HUDEP-2 (cell line): ENCODE results near the gene MCM5.
"Not testable (repeated sequence)": the region's sequence is repeated elsewhere in the genome, so short reads cannot be mapped to it uniquely, and the experiment has no call there.

ENCODE experiments used
- DNase-seq, 76 experiments: peaks; one replicate each; lab custom pipeline; 2025; ENCODE audit not compliant: unreplicated experiment in 76 of 76; lab: John Stamatoyannopoulos, UW

MCM5 gene

DNA sequence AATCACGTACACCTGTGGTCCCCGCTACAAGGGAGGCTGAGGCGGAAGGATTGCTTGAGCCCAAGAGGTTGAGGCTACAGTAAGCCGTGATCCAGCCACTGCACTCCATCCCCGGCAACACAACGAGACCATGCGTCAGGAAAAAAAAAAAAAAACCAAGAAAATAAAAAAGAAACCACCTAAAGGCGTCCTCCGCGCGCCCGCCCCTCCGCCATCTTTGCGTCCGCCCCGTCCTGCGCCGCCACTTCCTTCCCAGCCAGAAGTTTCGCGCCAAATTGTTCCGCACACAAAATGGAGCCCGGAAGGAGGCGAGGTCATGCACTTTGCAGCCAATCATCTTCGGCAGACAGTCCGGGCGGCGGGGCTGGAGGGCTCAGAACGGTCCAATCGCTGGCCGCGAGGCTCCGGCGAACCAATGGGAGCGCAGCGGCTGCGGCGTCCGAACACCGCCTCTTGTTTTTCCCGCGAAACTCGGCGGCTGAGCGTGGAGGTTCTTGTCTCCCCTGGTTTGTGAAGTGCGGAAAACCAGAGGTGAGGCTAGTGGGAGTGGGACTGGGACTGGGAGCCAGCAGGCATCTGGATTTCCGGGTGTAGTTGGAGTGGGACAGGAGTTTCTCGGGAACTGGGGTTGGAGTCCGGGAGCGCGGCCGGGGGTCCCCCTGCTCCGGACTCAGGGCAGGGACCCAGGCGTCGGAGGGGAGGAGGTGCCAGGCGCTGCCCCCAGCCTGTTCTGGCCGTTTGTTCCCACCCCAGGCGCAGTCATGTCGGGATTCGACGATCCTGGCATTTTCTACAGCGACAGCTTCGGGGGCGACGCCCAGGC lies at the start of gene MCM5:
TSS of gene MCM5 (plus strand) at position 463 of the 823 bp plus-strand sequence. CDS start at position 762, 299 bp downstream.
- DNase-seq: peak in 75 of 76 experiments; percentile 63 to 98 (median 96)

DNA sequence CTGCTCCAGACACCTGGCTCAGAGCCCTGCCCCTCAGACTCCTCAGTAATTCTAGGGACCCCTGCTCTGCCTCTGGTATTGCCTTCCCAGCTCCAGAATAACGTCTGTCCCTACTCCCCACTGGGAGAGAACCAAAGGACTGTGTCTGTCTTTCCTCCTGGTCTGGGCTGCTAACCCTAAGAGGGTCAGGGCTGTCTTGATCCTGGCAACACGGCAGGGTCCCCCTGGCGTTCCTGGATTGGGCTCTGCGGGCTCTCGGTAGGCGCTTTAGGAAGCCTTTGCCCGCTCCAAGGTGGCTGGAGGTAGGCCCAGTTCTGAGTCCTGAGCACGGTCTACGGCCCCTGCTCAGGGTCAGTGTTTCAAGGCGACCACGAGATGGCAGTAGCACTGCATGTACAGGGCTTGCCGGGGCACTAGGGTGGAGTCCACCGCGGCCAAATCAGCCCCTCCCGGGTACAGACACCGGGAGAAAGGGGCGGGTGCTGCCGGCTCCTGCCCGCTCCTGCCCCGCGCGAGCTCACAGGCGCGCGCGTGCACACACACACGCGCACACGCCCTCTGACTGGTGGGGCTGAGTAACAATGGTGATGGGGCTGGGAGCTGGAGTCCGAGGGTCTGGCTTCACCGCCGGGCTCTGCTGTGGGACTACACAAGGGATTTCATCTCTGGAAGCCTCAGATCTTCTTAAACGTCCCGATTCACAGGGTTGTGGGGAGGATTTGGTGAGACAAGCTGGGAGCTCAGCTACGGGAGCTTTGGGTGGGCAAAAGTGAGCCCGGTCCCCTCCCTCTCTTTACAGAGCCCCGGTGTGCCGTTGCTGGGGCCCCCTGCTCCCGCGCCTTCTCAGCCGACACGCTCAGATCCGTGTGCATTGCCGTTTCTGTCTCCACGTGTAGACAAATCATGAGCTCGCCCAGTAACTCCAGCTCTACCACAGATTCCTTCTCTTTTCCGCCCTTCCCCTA lies 49.1 kb upstream of the MCM5 start:
- peak in 73 of 76 experiments; percentile 6 to 93 (median 81) for DNase-seq

DNA sequence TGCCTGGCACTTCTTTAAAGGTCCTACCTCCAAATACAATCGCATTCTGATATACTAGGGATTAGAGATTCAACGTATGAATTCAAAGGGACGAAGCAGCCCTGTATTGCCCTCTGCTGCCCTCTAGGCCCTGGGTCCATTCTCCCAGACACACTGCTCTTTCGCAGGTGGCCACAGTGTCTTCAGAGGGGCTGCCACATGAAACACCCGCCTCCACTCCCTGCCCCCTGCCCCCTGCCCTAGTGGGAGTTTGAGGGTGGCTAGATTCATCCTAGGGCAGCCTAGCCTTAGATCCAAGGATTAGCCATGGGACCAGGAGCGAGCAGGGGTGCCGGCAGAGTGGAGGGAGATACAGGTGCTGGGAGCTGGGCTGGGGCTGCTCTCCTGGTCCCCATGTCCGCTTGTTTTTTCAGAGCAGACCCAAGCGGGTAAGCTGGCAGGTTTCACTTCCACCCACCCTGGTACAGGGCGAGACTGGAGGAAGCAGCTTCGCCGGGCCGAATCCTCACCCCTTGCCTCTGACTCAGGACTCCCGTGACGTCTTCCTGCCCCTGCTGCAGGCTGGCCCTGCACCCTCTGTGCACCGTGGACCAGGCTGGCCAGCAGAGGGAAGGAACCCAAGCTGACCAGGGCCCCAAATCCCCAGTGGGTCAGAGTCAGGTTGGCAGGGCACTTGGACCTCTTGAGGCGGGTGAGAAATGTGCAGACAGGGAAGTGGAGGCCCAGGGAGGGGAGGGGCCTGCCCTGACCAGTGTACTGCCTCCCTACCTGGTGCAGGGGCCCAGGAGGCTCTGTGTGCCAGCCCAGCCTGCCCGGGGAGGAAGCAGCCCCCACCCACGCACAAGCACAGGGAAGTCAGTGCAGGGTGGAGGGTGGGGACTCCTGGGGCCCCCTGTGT lies 47.5 kb upstream of the MCM5 start:
- peak in 18 of 76 experiments; percentile 3 to 50 (median 30) for DNase-seq

DNA sequence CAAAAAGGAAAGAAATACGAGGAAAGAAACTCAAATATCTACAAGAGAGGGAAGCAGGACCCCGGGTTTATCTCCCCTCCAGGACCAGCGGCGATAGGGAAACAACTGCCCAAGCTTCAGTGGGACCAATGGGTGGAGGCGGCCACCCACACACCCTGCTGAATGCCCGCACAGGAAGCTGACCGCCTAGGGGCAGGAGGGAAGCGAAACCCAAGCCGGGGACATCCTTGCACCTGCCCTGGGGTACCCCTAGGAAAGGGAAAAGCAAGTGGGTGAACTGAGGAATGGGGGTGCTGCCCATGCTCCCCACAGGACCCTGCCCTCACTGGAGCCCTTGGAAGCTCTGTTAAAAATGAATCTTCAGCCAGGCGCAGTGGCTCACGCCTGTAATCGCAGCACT lies 46.6 kb upstream of the MCM5 start:
- no peak for DNase-seq

DNA sequence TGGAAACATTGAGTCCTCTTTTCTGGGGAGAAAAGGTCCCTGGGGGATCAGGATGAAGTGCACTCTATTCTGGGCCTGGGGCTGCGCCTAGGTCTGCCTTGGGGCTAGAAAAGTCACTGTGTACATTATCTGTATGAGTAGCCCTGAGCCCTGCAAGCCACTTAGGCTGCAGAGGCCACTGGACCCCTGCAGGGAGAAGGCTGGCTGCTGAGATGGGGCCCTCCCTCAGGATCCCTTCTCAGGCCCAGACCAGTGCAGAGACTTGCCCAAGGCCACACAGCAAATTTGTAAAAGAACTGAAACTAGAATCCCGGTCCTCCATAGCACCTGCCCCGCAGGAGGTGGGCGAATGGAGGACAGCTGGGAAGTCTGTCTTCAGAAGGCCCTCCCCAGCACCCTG lies 45.9 kb upstream of the MCM5 start:
- no peak for DNase-seq

DNA sequence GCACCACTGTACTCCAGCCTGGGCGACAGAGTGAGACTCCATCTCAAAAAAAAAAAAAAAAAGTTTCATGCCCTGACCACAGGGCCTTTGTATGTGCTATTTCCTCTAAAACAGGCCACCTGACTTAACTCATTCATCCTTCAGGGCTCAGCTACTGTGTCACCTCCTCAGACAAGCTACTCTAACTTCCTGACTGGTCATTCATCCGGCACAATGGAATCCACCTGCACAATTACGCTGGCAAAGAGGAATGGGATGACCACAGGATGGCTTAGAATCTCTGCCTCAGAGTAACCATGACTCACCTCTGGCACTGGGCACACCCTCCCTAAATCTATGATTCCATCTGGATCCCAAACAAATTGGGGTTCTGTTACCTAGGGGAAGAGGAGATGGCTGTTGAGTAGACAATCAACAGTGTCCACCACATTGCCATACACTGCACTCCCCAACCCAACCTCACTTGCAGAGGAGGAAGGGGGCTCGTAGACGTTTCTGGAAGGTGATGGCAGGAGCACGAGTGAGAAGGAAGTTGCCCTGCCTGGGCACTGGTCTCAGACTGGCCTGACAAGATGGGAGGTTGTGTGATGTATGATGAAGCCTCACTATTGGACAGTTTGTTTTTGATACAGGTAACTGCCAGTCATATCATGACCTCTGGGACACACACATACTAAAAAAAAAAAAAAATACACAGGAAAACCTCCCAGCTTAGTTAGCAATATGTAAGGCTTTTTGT lies 41.9 kb upstream of the MCM5 start:
- DNase-seq: no peak

DNA sequence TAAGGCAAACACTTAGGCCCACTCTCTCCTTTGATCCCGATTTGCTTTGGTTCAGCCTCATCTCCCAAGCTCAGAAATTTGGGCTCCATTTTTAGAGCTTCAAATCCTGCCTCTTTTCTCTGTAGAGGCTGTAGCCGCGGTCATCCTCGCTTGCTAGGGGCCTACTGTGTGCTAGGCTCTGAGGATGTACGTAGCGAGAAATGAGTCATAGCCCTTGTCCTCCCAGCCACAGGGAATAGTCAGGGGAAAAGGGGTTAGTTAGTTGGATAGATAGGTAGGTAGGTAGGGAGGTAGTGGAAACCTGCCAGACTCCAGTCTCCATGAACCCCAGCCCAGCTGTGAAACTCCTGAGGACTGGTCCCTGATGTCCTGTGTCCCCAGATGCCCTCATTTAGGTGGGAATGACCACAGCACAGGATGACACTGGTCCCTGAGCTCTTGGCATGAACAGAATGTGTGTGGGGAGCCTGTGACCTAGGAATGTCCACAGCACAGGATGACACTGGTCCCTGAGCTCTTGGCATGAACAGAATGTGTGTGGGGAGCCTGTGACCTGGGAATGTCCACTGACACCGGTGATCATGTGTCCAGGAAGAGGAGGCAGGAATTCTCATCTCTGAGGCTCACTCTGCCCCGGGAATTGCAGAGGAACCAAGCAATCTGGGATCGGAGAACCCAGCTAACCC lies 40.4 kb upstream of the MCM5 start:
- DNase-seq: no peak

DNA sequence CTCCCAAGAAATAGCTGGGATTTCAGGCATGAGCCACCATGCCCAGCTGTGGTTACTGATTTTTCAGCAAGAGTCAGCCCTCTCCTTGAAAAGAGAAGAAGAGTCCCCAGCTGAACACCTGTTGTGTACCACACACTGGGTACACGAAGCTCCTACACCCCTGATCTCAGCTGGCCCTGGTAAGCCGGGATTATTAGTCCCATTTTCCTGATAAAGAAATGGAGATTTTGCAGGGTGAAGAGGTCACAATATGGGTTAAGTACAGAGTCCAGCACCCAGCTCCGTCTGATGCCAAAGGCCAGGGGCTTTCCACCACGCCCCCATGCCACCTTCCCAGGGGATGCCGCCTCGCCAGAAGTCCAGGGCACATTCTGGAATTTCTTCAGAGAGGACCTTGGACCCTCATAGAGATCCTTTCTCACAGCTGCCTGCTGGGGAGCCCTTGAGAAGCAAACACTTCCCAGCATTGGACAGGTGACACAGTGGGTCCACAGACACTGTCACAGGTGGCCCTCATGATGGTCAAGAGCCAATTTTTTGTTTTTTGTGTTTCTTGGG lies 38.9 kb upstream of the MCM5 start:
- DNase-seq: no peak

DNA sequence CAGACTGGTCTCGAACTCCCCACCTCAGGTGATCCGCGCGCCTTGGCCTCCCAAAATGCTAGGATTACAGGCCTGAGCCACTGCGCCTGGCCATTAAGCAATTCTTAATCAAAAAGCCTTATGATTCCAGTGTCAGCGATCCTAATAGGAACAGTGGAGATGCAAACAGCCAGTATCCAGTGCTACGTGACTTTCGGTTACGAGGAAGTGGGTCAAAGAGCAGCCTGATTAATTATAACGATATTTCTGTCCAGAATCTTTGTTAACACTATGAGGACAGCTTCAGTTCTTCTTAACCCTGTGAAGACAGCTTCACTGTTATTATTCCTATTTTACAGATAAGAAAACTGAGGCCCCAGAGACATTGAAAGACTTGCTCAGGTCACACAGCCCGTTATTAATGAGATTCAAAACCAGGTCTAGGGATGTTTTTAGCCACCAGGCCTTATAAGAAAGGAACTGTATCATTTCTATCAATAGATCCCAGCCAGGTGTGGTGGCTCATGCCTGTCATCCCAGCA lies 36.3 kb upstream of the MCM5 start:
- no peak for DNase-seq

DNA sequence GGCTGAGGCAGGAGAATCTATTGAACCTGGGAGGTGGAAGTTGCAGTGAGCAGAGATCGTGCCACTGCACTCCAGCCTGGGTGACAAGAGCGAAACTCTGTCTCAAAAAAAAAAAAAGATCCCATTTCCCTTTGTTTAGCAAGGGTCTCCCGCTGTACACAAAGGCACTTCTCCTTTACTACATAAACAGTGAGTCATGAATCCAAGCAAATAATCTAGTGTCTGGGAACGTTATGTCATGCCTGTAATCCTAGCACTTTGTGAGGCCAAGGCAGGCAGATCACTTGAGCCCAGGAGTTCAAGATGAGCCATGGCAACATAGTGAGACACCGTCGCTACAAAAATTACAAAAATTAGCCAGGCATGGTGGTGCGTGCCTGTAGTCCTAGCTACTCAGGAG lies 35.7 kb upstream of the MCM5 start:
- not testable (repeated sequence) for DNase-seq

DNA sequence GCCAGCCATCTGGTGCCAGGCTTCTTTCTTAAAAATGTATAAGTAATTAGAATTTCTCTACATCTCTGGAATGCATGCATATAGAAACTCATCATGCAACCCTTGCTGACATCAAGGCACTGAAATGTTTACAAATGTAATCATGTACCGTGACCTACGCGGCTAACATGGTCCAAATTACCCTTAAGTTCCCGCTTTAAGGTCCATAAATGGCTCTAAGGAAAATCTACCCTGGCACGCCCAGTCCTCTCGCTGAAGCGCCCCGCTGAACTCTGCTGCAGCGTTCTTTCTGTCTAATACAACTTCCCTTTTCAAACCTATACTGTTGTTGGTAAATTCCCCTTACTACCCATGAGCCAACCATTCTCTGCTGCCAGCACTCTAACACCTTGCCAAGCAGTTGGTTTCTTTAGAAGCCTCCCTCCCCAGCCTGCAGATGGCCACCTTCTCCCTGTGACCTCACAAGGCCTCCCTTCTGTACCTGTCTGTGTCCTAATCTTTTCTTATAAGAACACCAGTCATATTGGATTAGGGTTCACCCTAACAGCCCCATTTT lies 32.5 kb upstream of the MCM5 start:
- peak in 11 of 76 experiments; percentile 4 to 40 (median 21) for DNase-seq

DNA sequence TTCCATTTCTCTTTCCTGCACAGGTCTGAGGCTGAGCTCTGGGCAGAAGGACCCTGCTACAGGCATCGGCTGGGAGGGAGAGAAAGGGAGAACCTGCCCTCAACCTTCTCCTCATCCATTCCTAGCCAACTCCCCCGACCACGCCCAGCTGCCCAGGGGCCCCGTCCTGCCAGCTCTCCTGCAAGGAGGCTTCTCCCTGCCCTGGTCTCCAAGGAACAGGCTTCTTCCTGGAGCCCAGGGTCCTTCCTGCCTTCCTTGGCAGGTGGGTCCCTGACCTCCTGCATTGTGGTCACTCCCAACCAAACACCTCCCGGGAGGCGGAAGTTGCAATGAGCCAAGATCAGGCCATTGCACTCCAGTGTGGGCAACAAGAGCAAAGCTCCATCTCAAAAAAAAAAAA lies 31.6 kb upstream of the MCM5 start:
- DNase-seq: no peak

DNA sequence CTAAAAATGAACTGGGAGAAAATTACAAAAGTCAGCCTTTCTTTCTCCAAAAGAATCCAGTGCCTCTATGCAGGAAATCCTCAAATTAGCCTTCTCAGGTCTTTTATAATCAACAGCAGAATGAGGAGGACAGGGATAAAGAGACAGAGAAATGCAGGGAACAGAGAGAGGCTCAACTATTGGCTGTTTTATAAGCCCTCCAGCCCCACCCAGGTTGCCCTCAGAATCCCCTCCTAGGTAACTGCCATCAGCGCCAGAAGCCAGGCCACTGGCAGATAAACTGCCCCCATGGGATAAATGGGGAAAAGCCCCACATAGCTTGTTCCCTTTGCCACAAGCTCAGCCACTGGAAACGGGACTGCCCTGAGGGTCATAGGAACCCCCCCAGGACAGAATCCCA lies 29.9 kb upstream of the MCM5 start:
- DNase-seq: no peak

DNA sequence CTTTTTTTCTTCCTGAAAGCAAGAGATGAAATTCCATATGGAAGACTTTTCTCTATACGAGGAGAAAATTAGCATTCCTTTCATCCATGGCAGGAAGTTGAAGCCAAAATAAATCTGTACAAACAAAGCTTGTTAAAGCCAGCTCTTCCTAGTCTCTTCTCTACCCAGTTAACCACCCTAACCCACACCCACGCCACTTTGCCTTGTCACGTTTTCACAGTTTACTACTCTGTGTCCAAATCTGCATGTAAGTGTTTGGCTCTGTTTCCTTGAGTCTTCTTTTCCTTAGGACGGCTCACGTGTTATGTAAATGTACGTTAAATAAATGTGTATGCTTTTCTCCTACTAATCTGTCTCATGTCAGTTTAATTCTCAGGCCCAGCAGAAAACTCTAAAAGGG lies 26.2 kb upstream of the MCM5 start:
- no peak for DNase-seq

DNA sequence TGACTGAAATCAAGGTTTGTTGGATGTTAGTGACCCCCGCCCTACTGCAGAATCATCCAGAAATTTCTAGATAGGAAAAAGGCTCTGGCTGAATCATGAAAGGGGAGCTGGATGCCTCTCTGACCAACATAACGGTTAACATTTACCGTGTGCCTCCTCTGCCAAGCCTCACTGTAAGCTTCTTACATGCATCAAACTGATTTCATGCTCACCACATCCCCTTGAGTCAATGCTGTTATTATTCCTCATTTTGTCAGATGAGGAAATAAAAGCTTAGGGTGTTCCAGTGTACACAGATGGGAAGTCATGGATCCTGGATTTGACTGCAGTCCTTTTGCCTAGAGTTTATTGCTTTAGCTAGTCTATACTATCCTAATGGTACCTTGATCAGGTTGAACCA lies 24.9 kb upstream of the MCM5 start:
- no peak for DNase-seq

DNA sequence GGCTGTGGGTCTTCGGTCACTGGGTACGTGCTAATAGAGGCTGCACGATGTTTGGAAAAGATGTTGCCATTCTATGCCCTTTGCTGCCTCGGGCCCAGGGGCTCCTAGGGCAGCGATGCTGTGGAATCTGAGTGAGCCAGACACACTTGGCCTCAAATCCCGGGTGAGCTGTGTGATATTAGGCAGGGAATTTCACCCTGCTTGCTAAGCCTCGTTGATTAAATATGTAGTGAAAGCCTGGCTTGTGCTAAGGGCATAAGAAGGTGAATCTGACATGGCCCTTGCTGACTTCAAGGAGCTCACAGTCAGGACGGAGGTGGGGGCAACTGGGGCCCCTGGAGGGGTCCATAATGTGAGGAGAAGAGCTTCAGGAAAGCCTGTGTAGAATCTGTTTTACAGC lies 24.4 kb upstream of the MCM5 start:
- DNase-seq: no peak

DNA sequence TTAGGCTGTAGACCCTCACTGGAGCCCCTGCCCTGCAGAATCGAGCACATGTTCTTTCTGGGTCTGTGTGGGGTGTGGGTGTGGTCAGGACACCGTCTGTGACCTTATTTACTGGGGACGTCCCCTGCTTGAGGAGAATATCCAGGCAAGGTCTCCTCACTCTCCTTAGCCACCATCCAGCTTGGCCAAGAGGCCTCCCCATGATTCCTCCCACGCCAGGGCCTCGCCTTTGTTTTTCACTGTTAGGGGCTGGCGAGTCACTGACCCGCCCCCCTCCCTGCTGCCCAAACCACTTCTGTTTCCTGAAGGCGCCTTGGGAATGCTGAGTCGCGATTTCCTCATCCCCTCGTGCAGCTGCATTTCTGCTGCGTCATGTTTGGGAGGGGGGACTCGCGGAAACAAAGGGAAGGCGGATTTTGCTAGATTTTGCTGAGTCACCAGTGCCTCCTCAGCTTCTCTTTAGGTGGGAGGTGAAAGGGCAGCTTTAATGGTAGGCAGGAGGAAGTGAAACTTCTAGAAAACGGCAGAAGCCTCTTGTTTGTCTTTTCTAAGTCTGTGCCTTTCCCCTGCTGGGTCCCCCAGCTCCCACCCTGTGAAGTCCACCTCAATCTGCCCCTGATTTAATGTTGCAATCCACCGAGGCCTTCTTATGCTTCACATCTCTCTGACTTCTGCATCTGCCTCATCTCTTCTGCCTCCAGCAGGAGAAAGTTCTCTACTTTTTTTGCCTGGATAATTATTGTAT lies 23.0 kb upstream of the MCM5 start:
- DNase-seq: peak in 70 of 76 experiments; percentile 6 to 80 (median 46)

DNA sequence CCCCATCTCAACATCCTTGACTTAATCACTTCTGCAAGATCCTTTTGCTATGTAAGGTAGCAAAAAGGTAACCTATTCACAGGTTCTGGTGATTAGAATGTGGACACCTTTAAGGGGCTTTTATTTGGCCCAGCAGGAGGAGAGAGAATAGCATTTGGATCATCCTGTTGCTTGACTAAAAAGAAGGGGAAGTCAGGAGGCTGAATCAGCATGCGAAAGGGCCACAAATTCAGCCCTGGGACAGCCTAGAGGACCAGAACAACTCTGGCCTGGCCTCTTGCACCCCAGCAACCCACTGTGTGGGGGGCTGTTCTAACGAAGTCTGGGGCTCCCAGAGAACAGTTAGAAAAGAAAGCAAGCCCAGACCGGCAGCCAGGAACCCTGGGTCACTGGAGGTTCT lies 22.2 kb upstream of the MCM5 start:
- no peak for DNase-seq
